ENCODE data around the gene FCN3.

FCN3 gene

DNA sequence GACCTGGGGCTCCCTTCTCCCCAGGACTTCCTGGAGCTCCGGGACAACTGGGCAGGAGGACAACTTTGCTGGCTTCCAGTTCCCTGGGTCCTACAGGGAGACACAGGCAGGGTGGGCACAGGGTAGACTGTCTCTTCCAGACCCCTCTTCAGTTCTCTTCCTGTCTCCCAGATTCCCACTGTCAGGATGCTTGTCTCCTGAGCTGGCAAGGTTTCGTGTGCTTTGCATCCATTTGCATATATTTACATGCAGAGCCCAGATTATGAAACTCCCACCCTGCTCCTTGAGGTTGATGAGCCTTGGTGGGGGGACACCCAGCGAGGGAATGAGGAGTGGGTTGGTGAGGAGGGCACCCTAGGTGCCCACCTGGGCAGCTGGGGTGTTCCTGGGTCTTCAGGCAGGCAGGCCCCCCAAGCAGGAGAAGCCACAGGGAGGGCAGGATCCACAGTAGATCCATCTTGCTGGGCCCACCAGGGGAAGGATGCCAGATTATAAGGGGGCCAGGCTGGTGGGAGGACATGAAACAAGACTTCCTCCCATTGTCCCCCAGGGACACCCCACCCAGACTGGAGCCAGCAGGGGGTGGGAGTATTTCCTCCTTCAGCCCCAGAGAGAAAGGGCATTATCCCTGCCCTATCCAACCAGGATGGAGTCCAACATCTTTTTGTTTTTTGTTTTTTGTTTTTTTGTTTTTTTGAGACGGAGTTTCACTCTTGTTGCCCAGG lies at the start of gene FCN3:
FCN3 (minus strand) TSS at position 463 of the 725 bp plus-strand sequence; CDS start at position 457, 6 bp downstream.
- TF ChIP-seq, protein P1, sequence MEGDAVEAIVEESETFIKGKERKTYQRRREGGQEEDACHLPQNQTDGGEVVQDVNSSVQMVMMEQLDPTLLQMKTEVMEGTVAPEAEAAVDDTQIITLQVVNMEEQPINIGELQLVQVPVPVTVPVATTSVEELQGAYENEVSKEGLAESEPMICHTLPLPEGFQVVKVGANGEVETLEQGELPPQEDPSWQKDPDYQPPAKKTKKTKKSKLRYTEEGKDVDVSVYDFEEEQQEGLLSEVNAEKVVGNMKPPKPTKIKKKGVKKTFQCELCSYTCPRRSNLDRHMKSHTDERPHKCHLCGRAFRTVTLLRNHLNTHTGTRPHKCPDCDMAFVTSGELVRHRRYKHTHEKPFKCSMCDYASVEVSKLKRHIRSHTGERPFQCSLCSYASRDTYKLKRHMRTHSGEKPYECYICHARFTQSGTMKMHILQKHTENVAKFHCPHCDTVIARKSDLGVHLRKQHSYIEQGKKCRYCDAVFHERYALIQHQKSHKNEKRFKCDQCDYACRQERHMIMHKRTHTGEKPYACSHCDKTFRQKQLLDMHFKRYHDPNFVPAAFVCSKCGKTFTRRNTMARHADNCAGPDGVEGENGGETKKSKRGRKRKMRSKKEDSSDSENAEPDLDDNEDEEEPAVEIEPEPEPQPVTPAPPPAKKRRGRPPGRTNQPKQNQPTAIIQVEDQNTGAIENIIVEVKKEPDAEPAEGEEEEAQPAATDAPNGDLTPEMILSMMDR (IDR thresholded peaks at IDR 0.05; ENCODE audit: insufficient read depth, low read depth, low read length, missing control alignments): no peak
- no peak for DNase-seq (ENCODE audit: low read depth)
- H3K4me3 ChIP-seq (ENCODE audit: low read length): no peak within 1 kb of the TSS

DNA sequence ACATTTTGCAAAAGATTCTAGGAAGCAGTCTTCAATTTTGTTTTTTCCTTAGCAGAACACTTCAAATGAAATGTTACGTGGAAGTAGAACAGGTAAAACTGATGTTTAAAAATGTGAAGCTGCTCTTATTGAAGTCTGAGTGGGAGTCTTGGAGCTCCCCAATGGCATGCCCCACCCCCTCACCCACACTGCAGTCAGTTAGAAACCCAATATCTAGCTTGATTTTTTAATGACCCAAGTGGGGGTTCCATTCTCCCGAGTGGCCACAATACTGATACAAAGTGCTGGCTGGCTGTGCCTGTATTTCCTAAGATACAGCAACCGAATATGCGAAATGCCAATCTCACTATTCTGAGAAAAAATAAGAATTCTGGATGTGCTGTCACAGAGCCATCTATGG lies 49.1 kb upstream of the FCN3 start:
- no peak for DNase-seq (ENCODE audit: low read depth)

DNA sequence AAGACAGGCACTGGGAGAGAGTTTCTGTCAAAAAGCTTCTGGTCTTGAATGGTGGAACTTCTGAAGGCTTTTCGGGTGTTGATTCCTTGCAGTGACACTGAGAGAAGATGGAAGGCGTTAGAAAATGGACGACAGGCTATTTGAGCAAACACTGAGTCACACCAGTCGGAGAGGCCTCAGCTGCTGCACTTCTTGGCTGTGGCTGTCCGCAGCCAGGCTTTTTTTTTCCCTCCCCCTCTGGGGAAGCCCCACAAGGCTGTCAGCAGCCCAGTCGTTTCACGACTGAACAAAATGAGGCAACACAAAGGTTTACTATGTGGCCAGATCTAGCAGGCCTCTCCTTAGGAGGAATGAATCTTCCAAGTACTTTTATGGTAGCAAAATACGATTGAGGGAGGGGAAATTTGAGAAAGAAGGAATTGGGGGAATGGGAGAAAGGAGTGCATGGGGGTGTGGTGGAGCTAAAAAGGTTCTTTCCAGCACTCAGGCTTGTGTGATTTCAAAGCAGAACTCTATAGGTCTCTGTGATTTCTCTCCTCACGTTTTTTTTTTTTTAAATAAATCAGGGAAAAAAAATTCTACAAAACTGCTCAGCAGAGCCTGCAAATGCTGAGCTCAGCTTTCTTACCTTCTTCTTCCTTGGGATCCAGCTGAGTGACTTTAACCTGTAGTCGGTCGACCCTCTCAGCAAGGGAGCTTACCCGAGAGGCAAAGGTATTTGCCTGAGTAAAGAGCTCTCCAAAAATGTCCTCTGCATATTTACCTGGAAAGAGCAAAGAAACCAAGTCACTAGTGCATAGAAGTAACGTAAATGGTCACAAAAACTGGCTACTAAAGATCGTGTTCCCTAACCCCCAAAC lies 43.9 kb upstream of the FCN3 start:
- TF ChIP-seq, protein P1 (IDR thresholded peaks at IDR 0.05; ENCODE audit: insufficient read depth, low read depth, low read length, missing control alignments): no peak
- no peak overlapping the region for H3K4me3 ChIP-seq (ENCODE audit: low read length)
- DNase-seq (ENCODE audit: low read depth): peak; percentile 94

More for the DNA sequence above, 49.1 kb upstream of the FCN3 start:
- no peak overlapping the region for H3K4me3 ChIP-seq (ENCODE audit: low read length)
- TF ChIP-seq, protein P1 (IDR thresholded peaks at IDR 0.05; ENCODE audit: insufficient read depth, low read depth, low read length, missing control alignments): no peak

DNA sequence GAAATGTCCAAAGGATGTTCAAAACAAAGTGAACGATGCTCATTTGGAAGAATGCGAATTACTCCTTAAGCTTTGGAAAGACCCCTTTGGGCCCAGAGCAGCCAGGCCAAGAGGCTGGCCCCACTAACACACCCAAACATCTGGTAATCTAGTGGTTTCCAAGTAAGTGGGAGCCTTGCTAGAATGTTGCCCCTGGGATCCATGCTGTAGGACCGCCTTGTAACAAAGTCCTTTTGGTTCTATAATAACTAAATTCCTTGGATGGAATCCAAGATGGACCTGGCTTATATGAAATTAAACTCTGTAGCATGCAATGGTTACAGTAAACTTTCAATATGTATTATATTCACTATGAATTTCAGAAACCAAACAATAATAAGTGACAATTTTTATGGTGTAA lies 43.1 kb upstream of the FCN3 start:
- TF ChIP-seq, protein P1 (IDR thresholded peaks at IDR 0.05; ENCODE audit: insufficient read depth, low read depth, low read length, missing control alignments): no peak
- DNase-seq (ENCODE audit: low read depth): no peak
- no peak overlapping the region for H3K4me3 ChIP-seq (ENCODE audit: low read length)

DNA sequence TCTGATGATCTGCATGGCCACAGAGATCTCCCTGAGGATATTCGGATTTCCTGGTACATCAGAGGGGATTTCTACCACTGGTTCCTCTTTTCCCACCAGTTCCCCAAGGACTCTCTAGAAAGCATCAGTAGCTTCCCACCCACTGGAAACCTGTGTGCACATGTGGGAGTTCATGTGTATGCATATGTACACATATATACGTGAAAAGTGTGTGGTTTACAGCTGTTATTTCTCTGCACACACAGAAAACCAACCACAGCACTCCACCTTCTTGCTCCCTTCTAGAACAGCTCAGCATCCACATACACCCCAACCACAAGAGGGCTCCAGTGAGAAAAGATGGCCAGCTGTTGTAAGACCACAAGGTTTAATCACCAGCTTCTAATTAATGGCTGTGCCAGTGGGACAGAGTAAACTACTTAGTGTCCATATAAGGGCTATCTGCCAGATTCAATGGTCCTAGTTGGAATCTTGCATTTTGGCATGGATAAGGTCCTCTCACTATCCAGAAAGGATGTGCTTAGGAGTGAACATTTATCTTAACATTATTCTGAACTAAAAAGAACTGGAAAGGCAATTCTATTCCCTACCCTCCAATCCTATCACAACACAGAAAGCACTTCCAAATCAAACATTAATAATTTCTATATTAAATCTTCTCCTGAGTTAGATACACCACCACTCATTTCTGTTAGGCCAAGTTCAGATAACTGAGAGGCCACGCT lies 41.9 kb upstream of the FCN3 start:
- TF ChIP-seq, protein P1 (IDR thresholded peaks at IDR 0.05; ENCODE audit: insufficient read depth, low read depth, low read length, missing control alignments): peak; percentile 77
- H3K4me3 ChIP-seq (ENCODE audit: low read length): no peak overlapping the region
- peak; percentile 81 for DNase-seq (ENCODE audit: low read depth)

DNA sequence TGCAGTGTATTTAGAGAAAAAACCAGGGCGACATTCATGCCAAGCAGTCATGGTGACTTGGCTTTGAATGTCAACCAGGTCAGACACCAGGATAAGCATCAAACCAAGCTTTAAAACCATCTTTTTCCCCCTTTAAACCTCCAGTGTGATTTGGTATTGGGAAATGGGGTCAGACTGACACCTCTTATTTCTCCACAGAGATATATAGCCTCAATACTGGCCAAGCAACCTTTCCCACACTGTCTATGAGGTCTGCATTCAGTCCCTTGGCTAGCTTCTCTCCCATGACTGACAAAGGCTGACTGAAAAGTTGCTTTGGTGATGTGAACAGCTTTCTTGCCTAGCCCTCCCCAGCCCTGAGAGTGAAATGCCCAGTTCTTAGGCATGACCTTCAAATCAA lies 39.5 kb upstream of the FCN3 start:
- no peak for DNase-seq (ENCODE audit: low read depth)
- no peak overlapping the region for H3K4me3 ChIP-seq (ENCODE audit: low read length)
- TF ChIP-seq, protein P1 (IDR thresholded peaks at IDR 0.05; ENCODE audit: insufficient read depth, low read depth, low read length, missing control alignments): no peak
